CD4-positive, alpha-beta T cell treated with Interleukin-4 for 4 hours (primary cell): ENCODE data around the gene TCTN1.
"Not testable (repeated sequence)": the region's sequence is repeated elsewhere in the genome, so short reads cannot be mapped to it uniquely, and the experiment has no call there.

ENCODE experiments used
- DNase-seq: peaks from one replicate; pipeline ENCODE4 v3.0.0-alpha.2; 2020

Gene TCTN1

DNA sequence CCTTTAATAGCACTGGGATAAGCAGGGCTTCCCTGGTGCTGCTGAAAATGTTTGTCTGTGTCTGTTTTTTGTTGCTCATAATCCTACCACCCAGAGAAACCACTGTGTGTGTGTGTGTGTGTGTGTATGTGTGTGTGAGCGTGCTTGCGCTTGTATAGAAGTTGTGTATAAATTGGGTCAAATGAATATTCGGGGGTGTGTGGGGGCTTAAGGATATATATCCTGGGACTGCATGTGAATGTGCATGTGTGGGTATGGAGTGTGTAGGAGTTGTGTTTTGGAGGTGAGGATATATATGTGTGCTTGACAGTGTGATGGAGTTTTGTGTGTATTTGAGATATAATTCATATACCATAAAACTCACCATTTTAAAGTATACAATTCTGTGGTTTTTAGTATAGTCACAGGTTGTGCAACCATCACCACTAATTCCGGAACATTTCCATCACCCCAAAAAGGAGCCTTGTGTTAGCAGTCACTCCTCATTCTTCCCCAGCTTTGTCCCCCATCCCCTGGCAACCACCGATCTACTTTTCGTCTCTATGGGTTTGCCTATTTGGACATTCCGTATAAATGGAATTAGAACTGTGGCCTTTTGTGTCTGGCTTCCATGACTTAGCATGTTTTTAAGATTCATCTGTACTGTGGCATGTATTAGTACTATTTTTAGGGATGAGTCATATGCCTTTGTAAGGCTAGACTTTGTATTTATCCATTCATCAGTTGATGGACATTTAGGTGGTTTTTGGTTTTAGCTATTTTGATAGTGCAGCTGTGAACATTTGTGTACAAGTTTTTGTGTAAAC lies 25.6 kb downstream of the TCTN1 start:
- DNase-seq: no peak

DNA sequence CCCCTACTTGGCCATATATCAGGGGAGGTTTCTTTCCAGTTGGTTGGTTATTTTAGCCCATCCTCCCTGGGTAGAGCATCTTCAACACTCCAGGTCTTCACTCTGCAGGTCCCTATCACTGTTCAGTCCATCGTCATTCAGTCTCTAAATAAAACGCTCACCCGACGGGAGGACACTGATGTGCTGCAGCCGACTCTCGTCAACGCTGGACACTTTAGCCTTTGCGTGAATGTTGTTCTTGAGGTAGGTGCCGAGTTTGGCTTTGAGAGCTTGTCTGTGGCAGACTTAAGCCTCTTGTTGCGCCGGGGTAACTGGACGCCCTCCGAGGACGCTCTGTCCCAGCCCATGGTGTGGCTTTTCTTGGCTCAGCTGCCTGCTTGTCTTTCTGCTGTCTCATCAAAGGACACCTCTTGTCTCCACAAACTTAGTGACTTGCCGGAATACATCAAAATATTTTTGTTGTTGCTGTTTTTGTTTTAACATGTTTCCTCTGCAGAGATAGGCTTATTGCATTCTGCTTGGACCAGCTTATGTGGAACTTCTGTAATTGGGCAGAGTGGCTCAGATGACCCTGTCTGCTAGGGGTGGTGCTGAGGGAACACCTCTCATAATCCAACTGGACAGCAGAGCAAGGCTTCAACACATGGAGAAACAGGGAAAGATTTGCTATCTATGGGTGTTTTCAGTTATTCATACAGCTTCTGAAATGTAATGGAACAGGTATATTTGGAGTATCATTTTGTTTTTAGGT lies 26.5 kb downstream of the TCTN1 start:
- DNase-seq: no peak

DNA sequence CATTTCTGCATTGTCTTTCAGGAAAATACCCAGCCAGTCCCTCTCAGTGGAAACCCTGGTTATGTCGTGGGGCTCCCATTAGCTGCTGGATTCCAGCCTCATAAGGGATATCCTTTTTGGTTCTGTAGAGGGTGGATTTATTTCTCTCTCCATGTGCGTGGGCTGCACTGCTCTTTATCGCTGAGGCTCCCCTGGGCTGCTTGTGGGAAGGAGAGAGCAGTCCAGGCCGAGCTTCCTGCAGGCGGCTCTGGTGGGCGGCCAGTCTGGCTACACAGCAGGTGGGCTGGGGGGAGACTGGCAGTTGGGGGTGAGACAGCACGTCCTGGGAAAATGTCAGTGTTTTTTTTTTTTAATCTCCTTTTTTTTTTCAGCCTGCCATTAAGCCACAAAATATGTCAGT lies 27.6 kb downstream of the TCTN1 start:
- DNase-seq: no peak

DNA sequence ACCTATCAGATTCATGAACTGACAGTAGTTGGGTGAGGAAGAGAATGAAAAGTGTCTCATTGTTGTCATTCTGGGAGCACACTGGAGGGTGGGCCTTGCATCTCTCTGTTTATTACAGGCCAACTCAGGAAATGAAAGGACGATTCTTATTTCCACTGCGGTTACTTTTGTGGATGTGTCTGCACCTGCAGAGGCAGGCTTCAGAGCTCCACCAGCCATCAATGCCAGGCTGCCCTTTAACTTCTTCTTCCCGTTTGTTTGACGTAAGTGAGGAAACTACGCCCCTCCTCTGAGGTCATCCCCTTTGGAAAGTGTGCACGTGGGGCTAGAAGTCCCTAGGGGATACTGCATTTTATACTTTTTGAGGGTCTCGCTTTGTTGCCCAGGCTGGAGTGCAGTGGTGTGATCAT lies 33.7 kb downstream of the TCTN1 start:
- no peak for DNase-seq

DNA sequence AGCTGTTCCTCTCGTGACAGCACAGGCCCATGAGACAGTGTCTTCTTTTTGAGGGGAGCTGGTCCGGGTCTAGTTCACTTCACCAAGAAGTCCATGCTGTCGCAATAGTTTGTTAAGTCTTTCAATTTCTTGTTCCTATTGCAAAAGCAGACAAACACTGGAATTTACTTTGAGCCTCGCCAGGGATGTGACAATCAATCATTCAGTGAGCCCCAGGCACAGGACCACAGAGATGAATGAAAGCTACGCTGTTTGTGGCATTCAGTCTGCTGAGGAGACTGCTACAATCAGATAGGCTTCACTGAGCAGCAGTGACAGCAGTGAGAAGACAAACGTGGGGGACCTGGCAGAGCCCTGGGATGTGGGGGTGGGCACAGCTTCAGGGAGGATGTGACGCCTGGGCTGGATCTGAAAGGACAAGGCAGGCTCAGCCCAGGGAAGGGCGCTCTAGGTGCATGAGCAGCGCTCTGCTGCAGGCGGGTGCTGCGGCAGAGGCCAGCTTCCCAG lies 35.5 kb downstream of the TCTN1 start:
- DNase-seq: no peak

DNA sequence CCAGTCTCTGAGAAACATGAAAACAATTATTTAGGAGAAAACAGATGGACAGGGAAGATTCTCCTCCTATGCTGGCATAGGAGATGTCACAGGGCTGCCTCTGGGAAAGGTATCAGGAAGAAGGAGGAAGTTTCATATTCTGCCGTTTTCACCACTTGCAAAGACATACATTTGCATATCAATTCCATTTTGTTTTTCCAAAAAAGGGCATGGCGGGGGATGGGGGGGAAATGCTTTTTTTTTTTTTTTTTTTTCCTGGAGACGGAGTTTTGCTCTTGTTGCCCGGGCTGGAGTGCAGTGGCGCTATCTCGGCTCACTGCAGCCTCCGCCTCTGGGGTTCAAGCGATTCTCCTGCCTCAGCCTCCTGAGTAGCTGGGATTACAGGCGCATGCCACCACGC lies 40.3 kb downstream of the TCTN1 start:
- DNase-seq: not testable (repeated sequence)

DNA sequence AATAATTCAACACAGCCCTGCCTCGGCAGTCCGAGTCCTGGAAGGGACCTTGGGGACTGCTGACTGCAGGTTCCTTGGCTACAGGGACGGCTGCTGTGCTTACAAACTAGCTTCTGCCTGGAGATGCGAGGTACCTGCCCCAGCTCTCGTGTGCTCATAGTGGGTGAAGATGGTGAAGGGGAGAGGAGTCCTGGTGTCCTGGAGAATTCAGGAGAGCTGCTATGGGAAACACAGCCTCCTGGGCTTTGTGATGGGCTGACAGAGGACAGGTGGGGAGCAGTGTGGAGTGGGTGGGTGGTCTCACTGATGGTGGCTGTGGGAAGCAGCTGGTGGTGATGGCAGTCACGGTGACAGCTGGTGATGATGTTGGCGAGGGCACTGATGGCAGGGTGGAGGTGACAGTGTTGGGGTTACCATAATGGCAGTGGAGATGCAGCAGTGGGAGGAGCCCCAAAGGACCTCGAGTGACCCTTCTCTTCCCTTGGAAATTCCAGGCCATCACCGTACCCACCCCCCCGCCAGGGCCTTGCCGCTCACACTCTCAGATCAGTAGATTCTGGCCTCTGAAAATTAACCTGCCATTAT lies 42.2 kb downstream of the TCTN1 start:
- DNase-seq: no peak

DNA sequence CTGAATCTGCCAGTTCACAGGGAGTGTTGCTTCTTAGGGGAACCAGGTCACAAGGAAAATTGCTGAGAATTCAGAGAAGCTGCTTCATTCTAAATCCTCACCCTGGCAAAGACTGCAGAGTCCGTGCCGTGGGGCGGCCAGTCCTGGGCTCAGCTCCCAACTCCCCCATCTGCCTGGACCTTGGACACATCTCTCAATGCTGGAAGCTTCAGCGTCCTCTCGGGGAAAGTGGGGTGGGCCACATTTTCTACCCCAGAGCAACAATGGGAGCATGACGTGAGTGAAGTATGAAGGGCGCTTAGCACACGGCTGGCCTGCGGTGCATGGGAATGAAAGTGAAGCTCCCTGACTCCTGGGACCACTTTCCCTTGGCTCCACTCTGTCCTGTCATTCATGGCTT lies 43.8 kb downstream of the TCTN1 start:
- DNase-seq: no peak

DNA sequence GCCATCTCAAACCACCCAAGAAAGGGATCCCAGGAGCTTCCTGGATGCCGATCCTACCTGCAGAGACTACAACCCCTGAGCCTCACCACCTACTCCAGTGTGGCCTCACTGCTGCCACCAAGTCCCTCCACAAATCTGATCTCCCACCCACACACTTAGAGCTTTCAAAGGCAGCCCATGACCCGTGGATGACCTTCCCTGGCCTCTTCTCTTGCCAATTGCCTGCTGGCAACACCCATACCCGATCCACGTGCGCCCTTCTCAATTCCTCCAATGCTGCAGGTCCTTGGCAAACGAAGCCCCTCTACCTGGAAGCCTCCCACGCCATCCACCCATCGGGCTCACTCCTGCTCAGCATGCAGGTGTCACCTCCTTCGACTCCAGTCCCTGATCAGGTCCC lies 44.3 kb downstream of the TCTN1 start:
- DNase-seq: no peak

DNA sequence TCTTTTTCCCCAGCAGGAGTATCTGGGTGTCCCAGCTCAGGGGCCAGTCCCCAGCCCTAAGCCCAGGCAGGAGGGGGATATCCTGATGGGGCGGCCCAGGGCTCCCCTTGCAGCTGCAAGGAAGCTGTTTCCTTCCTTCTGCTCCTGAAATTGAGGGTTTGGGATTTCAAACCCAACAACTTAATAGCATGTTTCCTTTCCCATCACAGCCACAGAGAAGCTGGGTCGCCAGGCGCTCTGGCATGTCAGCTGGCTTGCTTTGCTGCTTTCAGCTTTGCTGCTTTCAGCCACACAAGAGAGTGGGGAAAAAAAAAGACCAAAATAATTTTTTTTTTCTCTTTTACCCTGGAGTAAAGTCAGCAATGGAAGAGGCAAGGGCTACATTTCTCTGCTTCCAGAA lies 44.9 kb downstream of the TCTN1 start:
- no peak for DNase-seq

DNA sequence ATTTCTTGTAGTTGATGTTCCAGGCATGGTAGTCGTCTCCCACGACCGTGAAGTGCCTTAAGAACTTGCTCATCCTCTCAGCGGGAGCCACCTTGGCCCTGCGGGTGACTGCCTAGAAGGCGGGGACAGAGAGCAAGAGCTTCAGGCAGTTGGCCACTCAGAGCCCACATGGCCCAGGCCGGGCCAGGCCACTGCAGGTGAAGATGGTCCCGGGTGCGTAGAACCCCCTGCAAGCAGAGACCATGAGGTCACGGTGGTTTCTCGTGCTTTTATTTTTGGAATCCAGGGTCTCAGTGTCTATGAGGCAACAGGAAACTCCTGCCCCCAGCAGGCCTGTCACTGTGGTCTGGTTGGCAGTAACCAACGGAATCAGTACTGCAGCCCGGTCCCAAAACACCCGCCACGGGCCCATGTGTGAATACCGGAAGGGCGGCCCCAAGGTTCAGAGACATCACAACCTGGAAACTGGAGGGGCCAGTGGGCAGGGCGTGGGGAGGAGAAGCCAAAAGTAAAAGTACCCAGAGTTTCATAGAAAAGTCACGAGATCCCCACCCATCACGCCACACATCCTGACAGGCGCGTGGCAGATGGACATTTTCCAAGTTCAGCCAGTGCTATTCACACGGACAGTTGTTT lies 47.5 kb downstream of the TCTN1 start:
- peak; percentile 45 for DNase-seq

DNA sequence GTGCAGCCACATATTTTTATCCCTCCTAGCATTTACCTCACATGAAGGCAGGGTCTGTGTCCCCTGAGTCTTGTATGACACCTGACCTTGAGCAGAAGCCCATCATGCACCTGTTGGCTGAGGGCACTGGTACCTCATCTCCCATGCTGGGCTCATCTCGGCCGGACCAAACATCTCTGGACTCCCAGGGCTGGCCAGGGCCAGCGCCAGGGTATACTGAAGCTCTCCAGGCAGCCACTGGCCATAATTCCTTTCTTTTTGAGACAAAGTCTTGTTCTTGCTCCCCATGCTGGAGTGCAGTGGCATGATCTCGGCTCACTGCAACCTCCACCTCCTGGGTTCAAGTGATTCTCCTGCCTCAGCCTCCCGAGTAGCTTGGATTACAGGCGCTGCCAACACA lies 53.0 kb downstream of the TCTN1 start:
- DNase-seq: no peak

DNA sequence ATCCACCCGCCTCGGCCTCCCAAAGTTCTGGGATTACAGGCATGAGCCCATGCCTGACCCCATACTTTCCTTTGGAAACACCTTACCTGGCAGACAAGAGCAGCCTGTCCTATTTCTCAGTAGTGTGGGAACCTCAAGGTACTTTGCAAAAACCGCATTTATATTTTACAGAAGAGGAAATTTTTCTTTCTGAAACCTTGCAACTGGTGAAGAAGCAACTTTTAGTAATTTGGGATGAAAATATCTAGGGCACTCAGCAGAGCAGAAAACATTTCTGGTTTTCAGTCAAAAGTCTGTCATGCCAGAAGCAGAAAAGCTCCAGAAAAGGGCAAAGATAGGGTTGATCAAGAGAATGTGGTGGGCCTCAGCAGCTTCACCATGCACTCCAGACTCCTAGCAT lies 53.7 kb downstream of the TCTN1 start:
- DNase-seq: no peak

DNA sequence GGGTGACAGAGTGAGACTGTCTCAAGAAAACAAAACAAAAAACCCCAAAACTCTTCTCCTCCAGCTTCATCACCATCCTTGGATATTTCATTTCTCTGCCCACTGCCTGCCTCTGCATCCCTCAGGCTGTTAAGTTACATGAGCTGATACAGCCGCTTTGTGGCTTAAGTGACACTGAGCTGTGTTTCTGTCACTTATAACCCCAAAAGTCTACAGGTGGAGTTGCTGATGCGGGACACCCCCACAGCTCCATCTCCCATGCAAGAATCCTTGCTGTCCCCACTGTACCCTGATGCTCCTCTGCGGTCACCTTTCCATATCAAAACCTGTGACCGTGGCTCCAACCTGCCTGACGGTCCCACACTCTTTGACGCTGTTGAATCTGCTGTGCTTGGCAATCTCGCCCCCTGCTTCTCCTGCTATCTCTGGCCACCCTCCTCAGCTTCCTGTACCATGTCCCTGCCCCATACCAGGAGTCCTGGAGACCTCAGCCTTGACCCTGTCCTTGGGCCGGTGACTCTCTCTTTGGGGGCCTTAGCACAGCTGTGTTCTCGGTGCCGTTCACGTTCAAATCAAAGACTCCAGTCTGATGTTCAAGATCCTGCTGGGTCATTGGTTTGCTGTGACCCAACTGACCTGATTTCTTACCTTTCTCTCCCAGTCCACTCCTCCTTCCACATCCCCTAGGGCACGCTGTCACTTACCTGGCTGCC lies 54.7 kb downstream of the TCTN1 start:
- no peak for DNase-seq

DNA sequence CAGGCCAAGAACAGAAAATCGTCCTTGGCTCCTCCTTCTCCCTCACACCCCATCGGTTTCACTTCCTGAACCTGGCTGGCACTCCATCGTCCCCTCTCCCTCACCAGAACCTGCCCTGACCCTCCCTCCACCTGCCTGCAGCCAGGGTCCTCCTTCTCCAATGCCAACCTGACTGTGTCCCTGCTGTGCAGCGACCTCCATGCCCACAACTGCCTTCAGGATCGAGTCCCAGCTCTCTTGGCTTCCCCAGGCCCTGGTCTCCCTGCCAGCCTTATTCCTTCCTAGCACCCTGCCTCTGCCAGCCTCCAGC lies 55.2 kb downstream of the TCTN1 start:
- DNase-seq: no peak

DNA sequence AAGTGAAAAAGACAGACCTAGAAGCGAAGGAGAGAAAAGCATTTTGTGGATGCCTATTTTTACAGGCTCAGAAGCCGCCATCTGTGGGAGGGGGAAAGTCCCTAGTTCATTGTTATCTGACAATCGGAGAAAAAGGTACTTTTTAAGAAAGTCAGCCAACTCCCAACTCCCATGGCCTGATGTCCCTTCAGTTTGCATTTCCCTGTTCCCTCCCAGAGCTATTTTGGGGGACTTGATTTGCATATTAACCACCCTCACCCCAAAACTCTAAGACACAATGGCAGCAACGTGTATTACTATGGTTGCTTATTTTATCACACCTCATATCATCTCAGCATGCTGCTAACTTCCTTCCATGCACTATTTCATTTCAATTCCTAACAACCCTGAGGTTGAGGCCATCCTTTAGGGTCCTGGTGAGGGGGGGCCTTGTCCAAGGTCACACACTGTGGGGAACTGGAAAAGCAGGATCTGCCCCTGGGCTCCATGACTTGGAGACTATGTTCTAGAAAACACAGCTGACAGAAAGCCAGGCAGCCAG lies 56.3 kb downstream of the TCTN1 start:
- DNase-seq: peak; percentile 31

DNA sequence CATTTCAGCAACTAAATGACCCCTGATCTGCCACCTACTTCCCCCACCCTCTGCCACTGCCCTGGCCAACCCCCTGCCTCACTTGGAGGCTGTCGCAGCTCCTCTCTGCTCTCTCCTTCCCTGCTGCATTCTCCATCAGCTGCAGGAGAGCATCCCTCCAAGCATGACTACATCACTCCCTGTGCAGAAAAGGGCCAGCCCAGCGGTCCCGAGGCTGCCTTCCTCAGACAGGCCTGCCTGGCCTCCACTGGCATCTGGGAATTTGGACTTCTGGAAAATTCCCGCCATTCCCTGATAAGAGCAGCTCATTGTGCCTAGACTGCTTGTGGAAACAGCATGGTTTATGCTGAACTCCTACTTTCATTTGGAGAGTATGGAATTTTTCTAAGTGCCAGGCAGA lies 62.2 kb downstream of the TCTN1 start:
- no peak for DNase-seq

DNA sequence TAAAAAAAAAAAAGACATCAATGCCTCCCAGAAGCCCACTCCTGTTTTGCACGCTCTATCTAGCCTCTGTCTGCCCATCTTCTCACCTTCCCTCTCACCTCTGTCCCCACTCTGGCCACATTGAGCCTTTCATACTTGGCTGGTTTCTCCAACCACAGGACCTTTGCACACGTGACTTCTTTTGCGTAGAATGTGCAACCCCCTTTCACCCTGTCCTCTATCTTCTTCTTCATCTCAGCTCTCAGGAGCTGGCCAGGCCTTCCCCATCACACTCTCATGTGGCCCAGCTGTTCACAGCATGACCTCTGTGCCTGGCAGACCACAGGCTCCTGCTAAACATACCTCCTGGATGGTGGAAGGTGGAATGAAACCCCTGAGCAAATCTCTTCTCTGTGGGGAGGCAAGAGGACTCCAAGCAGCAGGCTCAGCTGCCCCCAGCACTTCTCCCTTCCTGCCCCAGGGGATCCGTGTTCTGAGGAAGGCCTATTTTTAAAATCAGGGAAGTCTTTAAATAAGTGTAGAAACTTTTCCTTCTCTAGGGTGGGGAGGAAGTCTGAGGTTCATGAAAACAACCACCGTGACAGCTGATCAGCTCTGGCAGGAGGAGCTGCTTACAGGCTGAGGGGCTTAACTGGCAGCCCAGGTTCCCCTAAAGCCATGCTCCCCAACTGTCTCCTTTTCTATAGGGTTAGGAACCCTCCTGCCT lies 63.4 kb downstream of the TCTN1 start:
- no peak for DNase-seq

DNA sequence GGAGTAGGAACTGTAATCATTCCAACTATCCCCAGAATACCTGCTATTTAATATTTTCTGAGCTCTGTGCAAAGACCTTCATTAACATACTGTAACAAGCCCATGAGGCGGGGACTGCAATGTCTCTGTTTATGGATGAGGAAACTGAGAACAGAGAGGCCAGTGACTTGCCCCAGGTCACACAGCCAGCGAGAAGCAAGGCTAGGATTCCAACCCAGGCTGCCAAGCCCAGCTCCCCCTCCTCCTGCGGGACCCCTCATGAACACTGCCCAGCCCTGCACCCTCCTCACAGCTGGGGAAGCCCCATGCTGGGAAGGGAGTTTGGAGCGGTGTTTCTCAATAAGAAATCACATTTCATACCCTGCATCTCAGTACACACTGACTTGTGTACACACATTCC lies 64.1 kb downstream of the TCTN1 start:
- no peak for DNase-seq

DNA sequence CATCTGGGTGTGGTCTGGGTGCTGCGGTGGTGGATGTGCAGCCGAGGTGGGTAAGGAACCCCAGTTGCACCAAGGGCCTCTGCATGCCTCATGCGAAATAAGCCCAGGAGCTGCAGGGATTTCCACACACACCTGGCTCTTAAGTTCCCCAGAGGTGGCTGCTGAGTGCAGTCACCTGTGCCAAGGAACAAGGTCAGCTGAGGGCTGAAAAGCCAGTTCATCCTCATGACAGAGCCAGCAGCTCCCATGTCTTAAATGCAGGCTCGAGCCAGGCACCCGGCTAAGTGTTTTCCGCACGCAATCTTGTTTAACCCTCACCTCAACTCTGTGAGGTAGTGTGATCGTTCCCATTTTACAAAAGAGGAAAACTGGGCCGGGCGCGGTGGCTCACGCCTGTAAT lies 65.3 kb downstream of the TCTN1 start:
- DNase-seq: no peak

DNA sequence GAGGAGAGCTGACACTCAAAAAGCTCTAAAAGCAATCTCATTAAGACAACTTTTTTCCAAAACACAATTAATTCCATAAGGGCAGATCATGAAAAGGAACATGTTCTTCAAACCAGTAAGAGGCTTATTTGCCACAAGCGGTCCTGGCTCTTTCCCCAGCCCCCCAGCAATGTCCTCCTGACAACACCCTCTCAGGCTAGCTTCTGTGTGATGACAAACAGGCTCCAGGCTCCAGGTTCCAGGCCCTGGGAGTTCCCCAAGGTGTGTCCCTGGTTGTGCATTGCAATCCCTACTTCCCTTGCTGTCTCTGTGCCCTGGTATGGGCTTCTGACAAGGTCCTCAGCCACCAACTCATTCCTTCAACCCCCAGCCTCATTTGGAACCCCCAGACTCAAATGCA lies 66.1 kb downstream of the TCTN1 start:
- no peak for DNase-seq

DNA sequence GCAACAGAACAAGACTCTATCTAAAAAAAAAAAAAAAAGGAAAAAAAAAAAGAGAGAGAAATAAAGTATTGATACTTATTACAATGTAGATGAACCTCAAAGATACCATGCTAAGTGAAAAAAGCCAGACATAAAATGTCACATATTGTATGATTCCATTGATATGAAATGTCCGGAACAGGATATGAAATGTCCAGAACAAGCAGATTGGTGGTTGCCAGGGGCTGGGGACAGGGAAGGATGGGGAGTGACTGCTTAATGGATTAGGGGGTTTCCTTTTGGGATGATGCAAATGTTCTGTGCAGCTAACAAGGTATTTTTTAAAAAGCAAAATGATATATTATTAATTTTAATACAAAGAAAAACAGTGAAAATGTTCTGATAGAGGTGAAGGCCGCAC lies 70.0 kb downstream of the TCTN1 start:
- no peak for DNase-seq
